Midbrain (tissue), 1 donor: ENCODE results near the gene SPRR2D.
A peak's percentile ranks its signal among the peaks of the same experiment; 100 is the strongest.
"Not testable (repeated sequence)": the region's sequence is repeated elsewhere in the genome, so short reads cannot be mapped to it uniquely, and the experiment has no call there.

Experiments used
- DNase-seq: peaks from one replicate; lab custom pipeline; 2025; lab: John Stamatoyannopoulos, UW

SPRR2D gene

GRCh38 chr1:153040950-153041631, at the start of gene SPRR2D:
SPRR2D (minus strand) TSS chr1:153041120; CDS start chr1:153040346, 774 bp downstream.
- no peak for DNase-seq

DNA sequence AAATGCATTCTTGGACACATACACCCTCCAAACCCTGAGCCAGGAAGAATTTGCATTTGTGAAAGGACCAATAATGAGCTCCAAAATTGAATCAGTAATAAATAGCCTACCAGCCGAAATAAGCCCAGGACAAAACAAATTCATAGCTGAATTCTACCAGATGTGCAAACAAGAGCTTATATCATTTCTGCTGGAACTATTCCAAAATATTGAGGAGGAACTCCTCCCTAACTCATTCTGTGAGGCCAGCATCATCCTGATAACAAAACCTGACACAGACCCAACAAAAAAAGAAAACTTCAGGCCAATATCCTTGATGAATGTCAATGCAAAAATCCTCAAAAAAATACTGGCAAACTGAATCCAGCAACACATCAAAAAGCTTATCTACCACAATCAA, 46.7 kb upstream of the SPRR2D start:
- DNase-seq, result no peak

GRCh38 chr1:153081736-153082135, 40.8 kb upstream of the SPRR2D start:
- no peak for DNase-seq

DNA sequence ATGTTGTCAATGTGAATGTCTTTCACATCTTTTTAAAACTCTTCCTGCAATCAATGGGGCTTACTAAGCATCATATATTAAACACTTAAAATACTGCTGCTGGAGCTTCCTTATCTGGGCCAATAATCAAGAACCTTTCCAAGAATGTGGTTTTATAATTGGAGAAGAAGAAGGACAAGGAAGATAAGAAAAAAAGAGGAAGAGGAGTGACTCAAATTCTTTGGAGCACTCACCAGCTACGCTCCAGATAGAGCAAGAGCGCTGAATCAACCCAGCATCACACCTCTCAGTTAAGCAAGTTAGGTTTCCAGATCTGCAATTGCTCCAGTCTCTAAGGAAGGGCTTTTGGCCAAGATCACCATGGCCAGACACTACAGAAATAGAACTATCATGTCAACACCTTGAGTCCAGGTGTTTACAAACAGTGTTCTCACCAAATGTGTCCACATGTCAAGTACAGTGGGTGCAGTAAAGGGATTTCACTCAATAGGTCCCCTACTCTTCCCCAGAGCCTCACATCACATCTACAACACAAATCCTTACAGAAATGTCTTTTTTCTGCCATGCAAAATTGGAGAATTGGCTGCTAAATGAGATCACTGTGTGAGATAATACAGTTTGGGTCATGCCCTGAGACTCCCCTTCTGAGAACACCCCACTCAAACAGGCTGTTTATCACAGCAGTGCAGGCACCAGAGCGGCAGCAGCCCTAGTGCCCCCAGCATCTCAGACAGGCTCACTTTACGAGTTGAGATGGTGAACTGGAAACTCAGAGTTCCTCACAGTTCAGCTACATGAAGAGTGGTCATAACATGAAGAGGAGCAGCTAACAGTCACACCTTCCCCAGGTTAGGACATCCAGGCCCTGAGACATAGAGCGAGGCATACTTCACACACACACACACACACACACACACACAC, 32.1 kb upstream of the SPRR2D start:
- no peak for DNase-seq

- DNase-seq, result no peak
Observed at GRCh38 chr1:153071511-153071910, 30.6 kb upstream of the SPRR2D start, which contains the start of gene SPRR2B. SPRR2B (minus strand) TSS chr1:153071611; CDS start chr1:153070839, 772 bp downstream.

DNA sequence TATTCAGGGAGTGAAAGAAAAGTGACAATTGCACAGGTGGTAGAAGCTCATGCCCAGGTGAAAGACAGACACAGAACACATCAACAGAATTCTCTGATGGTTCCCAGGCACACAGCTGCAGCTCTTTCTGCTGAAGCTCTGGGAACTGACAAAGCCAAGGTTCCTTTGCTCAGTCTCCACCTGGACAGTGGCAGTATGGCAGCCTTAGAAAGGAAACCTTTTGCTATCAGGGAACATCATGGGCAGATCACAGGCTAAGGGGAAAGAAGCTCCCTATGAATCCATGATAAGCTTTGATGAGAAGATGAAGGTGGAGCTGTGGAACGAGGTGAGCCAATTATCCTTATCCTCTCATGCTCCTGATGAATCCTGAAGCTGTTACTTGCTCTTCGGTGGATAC, 29.3 kb upstream of the SPRR2D start:
- DNase-seq, result no peak

GRCh38 chr1:153058826-153059784, 18.2 kb upstream of the SPRR2D start:
- no peak for DNase-seq

- DNase-seq, result no peak
Observed at GRCh38 chr1:153058154-153058553, 17.2 kb upstream of the SPRR2D start.

- DNase-seq, result no peak
Observed at GRCh38 chr1:153057375-153057774, 16.5 kb upstream of the SPRR2D start, which contains the start of gene SPRR2A. SPRR2A (minus strand) TSS chr1:153057512; CDS start chr1:153056735, 777 bp downstream.

DNA sequence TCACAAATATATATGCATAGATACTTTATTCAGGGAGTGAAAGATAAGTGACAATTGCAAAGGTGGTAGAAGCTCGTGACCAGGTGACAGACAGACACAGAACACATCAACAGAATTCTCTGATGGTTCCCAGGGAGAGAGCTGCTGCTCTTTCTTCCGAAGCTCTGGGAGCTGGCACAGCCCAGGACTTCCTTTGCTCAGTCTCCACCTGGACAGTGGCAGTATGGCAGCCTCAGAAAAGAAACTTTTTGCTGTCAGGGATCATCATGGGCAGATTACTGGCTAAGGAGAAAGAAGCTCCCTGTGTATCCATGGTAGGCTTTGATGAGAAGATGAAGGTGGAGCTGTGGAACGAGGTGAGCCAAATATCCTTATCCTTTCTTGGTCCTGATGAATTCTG, 15.2 kb upstream of the SPRR2D start:
- not testable (repeated sequence) for DNase-seq

DNA sequence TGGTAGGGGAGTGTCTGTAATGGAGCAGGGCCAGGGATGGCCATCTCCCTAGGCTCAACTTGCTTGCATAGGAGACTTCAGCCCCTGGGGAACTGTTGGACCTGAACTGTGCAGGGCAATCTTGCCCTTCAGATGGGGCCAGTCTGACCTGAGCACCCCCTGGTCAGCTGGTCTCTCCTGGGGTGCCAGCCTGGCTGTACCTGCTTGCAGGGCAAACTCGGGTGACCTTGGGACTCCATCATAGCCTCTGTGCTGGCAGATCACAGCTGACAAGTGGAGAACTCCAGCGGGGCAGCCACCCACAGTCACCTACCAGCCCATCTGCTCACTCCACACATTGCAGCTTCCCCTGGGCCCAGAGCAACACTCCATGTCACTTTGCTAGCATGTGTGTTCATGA, 8.3 kb upstream of the SPRR2D start:
- DNase-seq, result no peak

DNA sequence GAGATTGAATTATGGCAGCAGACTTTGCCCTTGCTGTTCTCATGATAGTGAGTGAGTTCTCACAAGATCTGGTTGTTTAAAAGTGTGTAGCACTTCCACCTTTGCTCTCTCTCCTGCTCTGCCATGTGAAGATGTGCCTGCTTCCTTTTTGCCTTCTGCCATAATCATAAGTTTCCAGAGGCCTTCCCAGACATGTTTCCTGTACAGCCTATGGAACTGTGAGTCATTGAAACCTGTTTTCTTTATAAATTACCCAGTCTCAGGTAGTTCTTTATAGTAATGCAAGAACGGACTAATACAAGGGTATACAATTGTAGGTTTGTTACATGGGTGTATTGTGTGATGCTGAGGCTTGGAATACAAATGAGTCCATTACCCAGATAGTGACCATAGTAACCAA, 5.7 kb downstream of the SPRR2D start:
- DNase-seq, result no peak

DNA sequence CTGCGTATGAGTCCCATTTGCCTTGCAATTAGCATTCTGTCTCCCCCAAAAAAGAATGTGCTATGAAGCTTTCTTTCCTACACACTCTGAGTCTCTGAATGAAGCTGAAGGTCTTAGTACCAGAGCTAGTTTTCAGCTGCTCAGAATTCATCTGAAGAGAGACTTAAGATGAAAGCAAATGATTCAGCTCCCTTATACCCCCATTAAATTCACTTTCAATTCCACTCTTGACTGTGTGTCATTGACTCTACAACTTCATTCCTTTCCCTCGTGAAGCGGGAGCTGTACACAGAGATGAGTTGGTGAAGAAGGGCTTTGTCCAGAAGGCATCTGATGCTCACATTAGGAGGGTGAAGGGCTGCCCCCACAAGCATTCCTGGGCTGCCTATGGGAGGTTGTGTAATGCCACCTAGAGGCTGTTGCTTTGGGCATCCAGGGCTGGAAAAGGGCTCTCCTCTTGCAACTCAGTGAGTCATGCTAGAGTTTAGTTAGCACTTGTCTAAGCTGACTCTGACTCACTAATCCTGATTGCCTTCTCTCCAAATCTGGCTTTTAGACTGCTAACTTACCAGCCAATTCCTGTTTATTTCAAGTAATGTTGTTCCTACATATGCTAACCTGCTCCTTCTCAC, 8.1 kb downstream of the SPRR2D start:
- peak; percentile 3 for DNase-seq

- no peak for DNase-seq
Observed at GRCh38 chr1:153032073-153032472, 8.8 kb downstream of the SPRR2D start.

DNA sequence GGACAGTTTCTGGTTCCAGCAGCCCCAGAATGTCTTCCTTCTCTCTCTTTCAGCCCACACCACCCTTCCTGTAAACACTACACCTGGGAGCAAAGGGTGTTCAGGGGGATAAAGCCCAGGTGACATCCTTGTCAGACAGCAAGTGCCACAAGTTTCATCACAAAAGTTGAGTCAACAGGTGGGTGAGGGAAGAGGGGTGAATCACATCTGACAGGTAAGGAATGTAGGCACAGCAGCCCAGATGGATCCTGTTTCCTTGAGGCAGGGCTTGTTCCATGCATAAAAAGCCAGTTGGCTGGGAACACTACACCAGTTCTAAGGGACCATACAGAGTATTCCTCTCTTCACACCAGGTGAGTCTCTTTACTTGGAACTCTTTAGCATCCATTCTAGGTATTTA, 10.0 kb downstream of the SPRR2D start, which contains the start of gene SPRR1B:
Gene SPRR1B, plus strand, starts transcription at position 309 of the 400 bp plus-strand sequence. CDS start 1,143 bp downstream, outside the sequence.
- DNase-seq, result no peak

- no peak for DNase-seq
Observed at GRCh38 chr1:153028766-153029165, 12.2 kb downstream of the SPRR2D start.

GRCh38 chr1:153025797-153026196, 15.1 kb downstream of the SPRR2D start:
- DNase-seq, result no peak

DNA sequence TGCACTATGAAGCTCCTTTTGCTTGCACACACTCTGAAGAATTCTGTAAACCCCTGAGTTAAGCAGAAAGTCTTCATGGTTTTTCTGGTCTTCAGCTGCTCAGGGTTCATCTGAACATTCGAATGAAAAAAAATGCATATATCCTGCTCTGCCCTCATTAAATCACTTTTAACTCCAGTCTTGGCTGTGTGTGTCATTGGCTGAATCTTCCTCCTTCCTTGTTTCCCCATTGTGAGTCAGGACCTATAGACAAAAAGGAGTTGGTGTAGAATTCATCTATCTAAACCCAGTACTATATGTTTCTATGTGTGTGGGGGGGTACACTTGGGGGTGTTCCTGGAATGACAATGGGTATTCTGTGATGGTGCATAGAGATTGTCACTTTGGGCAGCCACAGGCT, 16.5 kb downstream of the SPRR2D start:
- no peak for DNase-seq

GRCh38 chr1:153023109-153023508, 17.8 kb downstream of the SPRR2D start:
- DNase-seq, result no peak

- DNase-seq, result not testable (repeated sequence)
Observed at GRCh38 chr1:153022340-153022739, 18.6 kb downstream of the SPRR2D start.

- not testable (repeated sequence) for DNase-seq
Observed at GRCh38 chr1:153021829-153022228, 19.1 kb downstream of the SPRR2D start.
